GM18858 (cell line): Measurements from ENCODE around the gene ARL2.

ENCODE experiments used
- ATAC-seq: cut with Tn5 transposase; IDR thresholded peaks from one replicate; pipeline ENCODE4 v1.9.1; 2021; ENCODE audit not compliant: unreplicated experiment

The ARL2 gene

GRCh38 chr11:65045061-65045460 is 31.1 kb downstream of the ARL2 start:
- ATAC-seq, result no peak

GRCh38 chr11:65045728-65046127 is 31.8 kb downstream of the ARL2 start:
- no peak for ATAC-seq

GRCh38 chr11:65047581-65048422 is 33.8 kb downstream of the ARL2 start:
- no peak for ATAC-seq

GRCh38 chr11:65051398-65051858 is 37.5 kb downstream of the ARL2 start:
- ATAC-seq, result no peak

GRCh38 chr11:65053827-65054508 is 40.0 kb downstream of the ARL2 start:
- ATAC-seq, result no peak

- ATAC-seq, result no peak
Measured at GRCh38 chr11:65055538-65055937, 41.6 kb downstream of the ARL2 start.

GRCh38 chr11:65056999-65057398 is 43.0 kb downstream of the ARL2 start:
- ATAC-seq, result no peak

DNA sequence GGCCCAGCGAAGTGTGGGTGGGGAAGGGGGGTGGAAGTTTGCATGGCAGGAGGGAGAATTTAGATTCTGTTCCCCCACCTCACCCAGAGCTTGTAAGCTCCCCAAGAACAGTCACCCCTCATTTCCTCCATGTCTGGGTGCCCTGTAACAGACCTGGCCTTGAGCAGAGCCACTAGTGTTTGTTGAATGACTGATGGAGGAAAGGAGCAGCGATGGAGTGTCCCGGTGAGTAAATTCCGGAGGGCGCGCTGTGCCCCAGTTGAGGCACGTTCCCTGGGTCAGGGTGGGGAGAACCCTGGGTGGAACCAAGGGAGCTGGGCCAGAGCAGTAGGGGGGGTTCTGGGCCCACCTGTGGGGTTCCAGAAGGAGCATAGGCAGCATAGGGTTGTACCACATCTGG is 43.6 kb downstream of the ARL2 start:
- ATAC-seq, result no peak

DNA sequence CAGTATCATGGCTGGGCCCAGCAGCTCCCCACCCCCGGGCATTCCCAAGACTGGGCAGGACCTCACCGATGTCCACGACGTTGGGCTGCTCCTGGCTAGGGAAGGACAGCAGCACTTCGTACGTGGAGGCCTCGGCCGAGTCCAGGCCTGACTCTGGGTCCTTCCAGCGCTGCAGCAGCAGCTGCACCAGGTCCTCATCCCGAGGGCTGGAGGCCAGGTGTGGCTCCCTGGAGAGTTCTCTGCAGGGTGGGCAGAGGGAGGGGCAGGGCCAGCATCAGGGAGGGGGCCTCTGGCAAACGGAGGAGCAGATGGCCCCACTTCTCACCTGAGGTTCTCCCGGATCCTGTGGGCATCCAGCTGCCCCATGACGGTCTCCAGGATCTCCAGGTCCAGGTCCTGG is 44.1 kb downstream of the ARL2 start:
- ATAC-seq, result no peak

DNA sequence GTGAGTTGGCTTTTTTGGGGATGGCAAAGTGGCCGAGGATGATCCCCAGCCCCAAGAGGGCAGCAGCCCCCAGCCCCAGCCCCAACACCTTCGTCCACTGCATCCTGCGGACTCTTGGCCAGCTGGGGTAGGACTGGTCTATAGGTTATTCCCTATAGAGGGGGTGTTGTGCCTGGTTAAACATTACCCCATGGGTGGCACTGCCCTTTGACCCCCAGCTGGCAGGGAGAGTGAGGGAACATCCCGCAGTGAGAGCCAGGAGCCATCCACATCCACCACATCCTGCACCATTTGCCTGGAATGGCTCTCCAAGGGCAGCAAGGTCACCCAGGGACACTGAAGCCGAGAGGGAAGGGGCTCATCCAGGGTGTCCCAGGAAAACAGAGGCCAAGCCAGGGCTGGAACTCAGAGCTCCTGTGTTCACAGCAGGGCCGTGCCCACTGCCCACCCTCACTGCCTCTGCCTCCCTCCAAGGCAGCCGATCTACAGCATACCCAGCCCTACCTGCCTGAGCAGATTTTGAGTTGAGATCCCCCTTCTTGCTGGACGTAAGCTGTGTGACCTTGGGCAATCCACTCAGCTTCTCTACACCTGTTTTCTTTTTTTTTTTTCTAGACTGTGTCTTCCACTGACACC is 44.6 kb downstream of the ARL2 start, which contains the start of gene NAALADL1:
Gene NAALADL1, minus strand, starts transcription at position 135 of the 636 bp plus-strand sequence. Its CDS starts 32 bp downstream, at position 103.
- no peak for ATAC-seq

GRCh38 chr11:65059523-65059922 is 45.6 kb downstream of the ARL2 start:
- no peak for ATAC-seq

GRCh38 chr11:65059959-65060824 is 46.2 kb downstream of the ARL2 start:
- no peak for ATAC-seq

- ATAC-seq, result no peak
Measured at GRCh38 chr11:65060913-65061408, 47.0 kb downstream of the ARL2 start.

- ATAC-seq, result no peak
Measured at GRCh38 chr11:65063532-65063931, 49.6 kb downstream of the ARL2 start.

DNA sequence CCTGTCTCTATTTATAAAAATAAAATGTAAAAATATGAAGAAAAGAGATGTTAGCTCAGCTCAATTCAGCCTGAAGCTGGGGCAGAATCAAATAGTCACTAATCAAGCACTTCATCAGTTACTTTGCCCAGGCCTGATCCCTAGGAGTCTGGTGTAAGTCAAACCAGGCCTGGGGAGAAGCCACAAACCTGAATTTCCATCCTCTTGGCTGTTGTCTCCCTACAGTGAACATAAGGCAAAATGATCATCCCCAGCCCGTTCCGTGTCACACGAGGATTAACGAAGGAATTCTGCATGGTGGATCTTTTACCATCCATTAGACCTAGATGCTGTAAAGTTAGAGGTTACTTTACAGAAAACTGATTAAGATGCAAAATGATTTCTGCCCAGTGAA is 50.9 kb downstream of the ARL2 start:
- no peak for ATAC-seq

DNA sequence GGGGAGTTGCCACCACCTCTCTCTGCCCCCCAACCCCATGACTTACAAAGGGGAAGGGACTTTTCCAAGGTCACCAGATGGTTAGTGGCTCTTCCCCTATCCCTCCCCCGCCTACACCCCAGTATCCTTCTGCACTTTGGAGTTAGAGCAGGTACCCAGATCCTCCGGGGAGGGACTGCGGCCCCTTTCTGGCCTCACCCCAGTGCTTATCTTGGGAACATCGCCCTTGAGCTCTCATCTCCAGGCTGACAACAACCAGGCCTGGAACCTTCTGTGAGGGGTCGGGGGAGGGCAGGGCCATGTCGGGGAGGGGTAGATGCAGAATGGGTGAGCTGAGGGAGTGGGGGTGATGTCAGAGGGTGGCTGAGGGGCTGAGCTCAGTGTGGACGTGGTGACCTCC is 51.9 kb downstream of the ARL2 start:
- no peak for ATAC-seq

- no peak for ATAC-seq
Measured at GRCh38 chr11:65066315-65066714, 52.4 kb downstream of the ARL2 start.

GRCh38 chr11:65066805-65067291 is 52.9 kb downstream of the ARL2 start:
- ATAC-seq, result no peak

- ATAC-seq, result no peak
Measured at GRCh38 chr11:65067446-65067845, 53.5 kb downstream of the ARL2 start.

- no peak for ATAC-seq
Measured at GRCh38 chr11:65069217-65069616, 55.3 kb downstream of the ARL2 start.
